ENCODE data around the gene EBP. TPM values are rescaled to one million over a fixed set of nuclear protein-coding genes. Genes with fewer than 3 reads are reported as not detected.
"Not testable (repeated sequence)": the region's sequence is repeated elsewhere in the genome, so short reads cannot be mapped to it uniquely, and the experiment has no call there.

The EBP gene
- total RNA-seq, 2 experiments from 2014 or later, result 149 to 150 TPM

GRCh38 chrX:48532161-48532560 is 10.6 kb downstream of the EBP start:
- H3K9me3 Mint-ChIP-seq, result no peaks in the 10 kb centered on the region
- H3K4me3 Mint-ChIP-seq, result no peak overlapping the region
- peak overlapping the region; percentile 84 for H3K27ac Mint-ChIP-seq
- peaks cover 13% of the 10 kb centered on the region for H3K4me1 Mint-ChIP-seq (ENCODE audit: low read depth)
- ChIA-PET CTCF (no interaction called here), POLR2A (no interaction called here)
- no peak for DNase-seq
- H3K27me3 Mint-ChIP-seq, result no peaks in the 10 kb centered on the region
- intact Hi-C loops (cut with micrococcal nuclease), result no loop called here
- H3K36me3 Mint-ChIP-seq, result peaks cover 20% of the 10 kb centered on the region

GRCh38 chrX:48533165-48533564 is 11.6 kb downstream of the EBP start:
- Mint-ChIP-seq H3K4me3 (no peak overlapping the region), H3K9me3 (no peaks in the 10 kb centered on the region), H3K36me3 (peaks cover 11% of the 10 kb centered on the region), H3K4me1 (ENCODE audit: low read depth) (peaks cover 13% of the 10 kb centered on the region), H3K27ac (no peak overlapping the region), H3K27me3 (no peaks in the 10 kb centered on the region)
- POLR2A ChIA-PET, result no interaction called here
- no peak for DNase-seq
- intact Hi-C loops (cut with micrococcal nuclease), result no loop called here
- CTCF ChIA-PET, result no interaction called here

- peak overlapping the region; percentile 97 for H3K27ac Mint-ChIP-seq
- intact Hi-C loops (cut with micrococcal nuclease), result loop anchor here (1.0 kb wide), 4 partner anchors 17 to 381 kb away; partner anchors contain the start of genes EBP, PIM2 and RBM3
- H3K4me3 Mint-ChIP-seq, result no peak overlapping the region
- peaks cover 19% of the 10 kb centered on the region for H3K4me1 Mint-ChIP-seq (ENCODE audit: low read depth)
- DNase-seq, result no peak
- peaks cover 7% of the 10 kb centered on the region for H3K36me3 Mint-ChIP-seq
- ChIA-PET CTCF (interaction anchor here (0.7 kb wide), 1 partner anchor 73 kb away, joined by 5 read pairs; no protein-coding TSS in a partner anchor), POLR2A (interaction anchor here (0.8 to 1.6 kb wide), 5 partner anchors 10 to 75 kb away, joined by 3 to 12 read pairs (median 6); partner anchors contain the start of gene RBM3)
- H3K27me3 Mint-ChIP-seq, result no peaks in the 10 kb centered on the region
- no peaks in the 10 kb centered on the region for H3K9me3 Mint-ChIP-seq
These were observed 17.2 kb downstream of the EBP start for GRCh38 chrX:48538641-48539344.

GRCh38 chrX:48539345-48540027 is 17.9 kb downstream of the EBP start, which contains the start of gene TBC1D25:
Gene TBC1D25, plus strand, starts transcription at chrX:48539714. Its CDS starts 84 bp downstream, at chrX:48539798.
- ChIA-PET CTCF (interaction anchor here (0.6 to 1.3 kb wide), 3 partner anchors 10 to 73 kb away, joined by 3 to 5 read pairs (median 3); no protein-coding TSS in a partner anchor), POLR2A (interaction anchor here (0.9 to 1.6 kb wide), 4 partner anchors 18 to 71 kb away, joined by 3 to 12 read pairs (median 6); partner anchors contain the start of genes EBP and RBM3)
- Mint-ChIP-seq H3K4me3 (peak within 1 kb of the TSS; percentile 84), H3K36me3 (peaks cover 9% of the 10 kb centered on the region), H3K27ac (peak within 1 kb of the TSS; percentile 97), H3K27me3 (no peaks in the 10 kb centered on the region), H3K4me1 (ENCODE audit: low read depth) (peaks cover 19% of the 10 kb centered on the region), H3K9me3 (no peaks in the 10 kb centered on the region)
- intact Hi-C loops (cut with micrococcal nuclease), result loop anchor here (1.0 kb wide), 6 partner anchors 18 to 380 kb away; partner anchors contain the start of genes EBP, PIM2 and RBM3
- peak; percentile 98 for DNase-seq

GRCh38 chrX:48540028-48540375 is 18.4 kb downstream of the EBP start:
- Mint-ChIP-seq H3K4me3 (peak overlapping the region; percentile 84), H3K27ac (peak overlapping the region; percentile 97), H3K9me3 (no peaks in the 10 kb centered on the region), H3K27me3 (no peaks in the 10 kb centered on the region), H3K4me1 (ENCODE audit: low read depth) (peaks cover 19% of the 10 kb centered on the region), H3K36me3 (peaks cover 10% of the 10 kb centered on the region)
- intact Hi-C loops (cut with micrococcal nuclease), result loop anchor here (1.0 kb wide), 2 partner anchors 18 to 30 kb away; no protein-coding TSS in a partner anchor
- DNase-seq, result peak; percentile 71
- POLR2A ChIA-PET, result interaction anchor here (0.6 to 1.6 kb wide), 5 partner anchors 18 to 496 kb away, joined by 3 to 12 read pairs (median 4); partner anchors contain the start of genes EBP and RBM3
- CTCF ChIA-PET, result interaction anchor here (0.6 to 1.3 kb wide), 3 partner anchors 10 to 65 kb away, joined by 3 to 5 read pairs (median 3); no protein-coding TSS in a partner anchor

- H3K36me3 Mint-ChIP-seq, result peaks cover 12% of the 10 kb centered on the region
- no peak for DNase-seq
- CTCF ChIA-PET, result interaction anchor here (1.2 to 1.3 kb wide), 2 partner anchors 9 to 66 kb away, joined by 3 to 5 read pairs; no protein-coding TSS in a partner anchor
- H3K27me3 Mint-ChIP-seq, result no peaks in the 10 kb centered on the region
- H3K4me1 Mint-ChIP-seq (ENCODE audit: low read depth), result peaks cover 19% of the 10 kb centered on the region
- peak overlapping the region; percentile 84 for H3K4me3 Mint-ChIP-seq
- H3K27ac Mint-ChIP-seq, result peak overlapping the region; percentile 97
- POLR2A ChIA-PET, result interaction anchor here (0.6 to 1.6 kb wide), 4 partner anchors 18 to 497 kb away, joined by 3 to 12 read pairs (median 4); partner anchors contain the start of genes EBP and RBM3
- no peaks in the 10 kb centered on the region for H3K9me3 Mint-ChIP-seq
- intact Hi-C loops (cut with micrococcal nuclease), result loop anchor here (1.0 kb wide), 2 partner anchors 18 to 30 kb away; no protein-coding TSS in a partner anchor
These were observed 18.9 kb downstream of the EBP start for GRCh38 chrX:48540480-48540879.

GRCh38 chrX:48541140-48541814 is 19.7 kb downstream of the EBP start:
- no peak for DNase-seq
- Mint-ChIP-seq H3K27me3 (no peaks in the 10 kb centered on the region), H3K27ac (peak overlapping the region; percentile 97), H3K4me3 (peak overlapping the region; percentile 32), H3K9me3 (no peaks in the 10 kb centered on the region), H3K4me1 (ENCODE audit: low read depth) (peaks cover 19% of the 10 kb centered on the region), H3K36me3 (peaks cover 13% of the 10 kb centered on the region)
- ChIA-PET POLR2A (no interaction called here), CTCF (interaction anchor here (1.2 kb wide), 1 partner anchor 66 kb away, joined by 5 read pairs; no protein-coding TSS in a partner anchor)
- intact Hi-C loops (cut with micrococcal nuclease), result no loop called here

- DNase-seq, result no peak
- Mint-ChIP-seq H3K27ac (no peak overlapping the region), H3K9me3 (no peaks in the 10 kb centered on the region), H3K4me3 (no peak overlapping the region), H3K36me3 (peaks cover 8% of the 10 kb centered on the region), H3K4me1 (ENCODE audit: low read depth) (no peaks in the 10 kb centered on the region), H3K27me3 (no peaks in the 10 kb centered on the region)
- intact Hi-C loops (cut with micrococcal nuclease), result no loop called here
- ChIA-PET POLR2A (no interaction called here), CTCF (no interaction called here)
These were observed 27.3 kb downstream of the EBP start for GRCh38 chrX:48548871-48549270.

- H3K4me3 Mint-ChIP-seq; DNase-seq; intact Hi-C loops (cut with micrococcal nuclease); H3K4me1 Mint-ChIP-seq (ENCODE audit: low read depth); POLR2A ChIA-PET; H3K27ac Mint-ChIP-seq; H3K9me3 Mint-ChIP-seq; CTCF ChIA-PET; H3K27me3 Mint-ChIP-seq: not testable (repeated sequence)
- peaks cover 21% of the 10 kb centered on the region for H3K36me3 Mint-ChIP-seq
These were observed 34.2 kb downstream of the EBP start for GRCh38 chrX:48555731-48556325.

GRCh38 chrX:48558271-48558670 is 36.7 kb downstream of the EBP start:
- Mint-ChIP-seq H3K27me3 (no peaks in the 10 kb centered on the region), H3K36me3 (peaks cover 25% of the 10 kb centered on the region), H3K27ac (peak overlapping the region; percentile 86), H3K4me1 (ENCODE audit: low read depth) (peaks cover 2% of the 10 kb centered on the region), H3K9me3 (no peaks in the 10 kb centered on the region), H3K4me3 (no peak overlapping the region)
- CTCF ChIA-PET, result no interaction called here
- DNase-seq, result peak; percentile 16
- intact Hi-C loops (cut with micrococcal nuclease), result loop anchor here (1.0 kb wide), 1 partner anchor 18 kb away; no protein-coding TSS in a partner anchor
- POLR2A ChIA-PET, result interaction anchor here (0.6 to 1.2 kb wide), 4 partner anchors 10 to 18 kb away, joined by 3 to 4 read pairs (median 3); partner anchors contain the start of gene RBM3

- intact Hi-C loops (cut with micrococcal nuclease), result no loop called here
- H3K36me3 Mint-ChIP-seq, result peaks cover 23% of the 10 kb centered on the region
- H3K27ac Mint-ChIP-seq, result no peak overlapping the region
- CTCF ChIA-PET, result no interaction called here
- POLR2A ChIA-PET, result no interaction called here
- no peak for DNase-seq
- peaks cover 2% of the 10 kb centered on the region for H3K4me1 Mint-ChIP-seq (ENCODE audit: low read depth)
- H3K9me3 Mint-ChIP-seq, result no peaks in the 10 kb centered on the region
- no peak overlapping the region for H3K4me3 Mint-ChIP-seq
- no peaks in the 10 kb centered on the region for H3K27me3 Mint-ChIP-seq
These were observed 38.0 kb downstream of the EBP start for GRCh38 chrX:48559636-48560035.

Data from activated CD4-positive, alpha-beta memory T cell treated with anti-CD3 and anti-CD28 coated beads for 36 hours (primary cell).